Measurements from ENCODE around the gene CHST13.

DNA sequence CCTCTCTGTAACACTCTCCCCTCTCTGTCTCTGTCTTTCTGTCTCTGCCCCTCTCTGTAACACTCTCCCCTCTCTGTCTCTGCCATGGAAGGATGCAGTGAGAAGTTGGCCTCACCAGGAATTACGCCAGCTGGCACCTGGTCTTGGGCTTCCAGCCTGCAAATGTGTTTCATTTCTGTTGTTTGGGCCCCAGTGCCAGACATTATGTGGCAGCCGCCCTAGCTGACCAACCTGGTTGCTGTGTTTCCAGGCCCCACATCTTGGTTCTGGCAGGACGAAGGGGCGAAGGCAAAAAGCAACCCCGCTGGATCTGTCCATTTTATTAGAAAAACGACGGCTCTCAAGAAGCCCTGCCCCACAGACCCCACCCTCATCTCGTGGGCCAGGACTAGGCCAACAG is 43.1 kb upstream of the CHST13 start:
- TF ChIP-seq CTCF (IDR thresholded peaks at IDR 0.05; ENCODE audit: borderline replicate concordance, extremely low read depth, low read length, poor library complexity, severe bottlenecking) (no peak), EZH2 (IDR thresholded peaks at IDR 0.05; ENCODE audit: borderline replicate concordance, low read depth, low read length, severe bottlenecking) (no peak)
